Natural killer cell (primary cell): Measurements from ENCODE around the gene PCDHGA1. TPM values are rescaled to one million over a fixed set of nuclear protein-coding genes. Genes with fewer than 3 reads are reported as not detected.

Experiments used
- ATAC-seq, 3 donors: fragments of 150-1000 bp in 2 of 3; fragments of 200-7000 bp in 1 of 3; cut with Tn5 transposase; 1 replicate in 1 of 3; 2 replicates in 2 of 3; pipeline ENCODE4 v1.10.0; 2021; ENCODE audit warnings: mild to moderate bottlenecking in 2 of 3, moderate library complexity in 2 of 3
- DNase-seq, 2 donors: peaks; one replicate each; pipeline versions ENCODE4 v3.0.0 to v3.0.0-alpha.2; 2013 to 2021; ENCODE audit warnings: mixed read lengths in 1 of 2
- H3K27ac ChIP-seq: one replicate; pipeline ENCODE4 v1.5.1; 2013; ENCODE audit warnings: mild to moderate bottlenecking, low read length
- H3K27me3 ChIP-seq: one replicate; pipeline ENCODE4 v1.6.1; 2013; ENCODE audit warnings: low read length; ENCODE audit not compliant: control insufficient read depth, insufficient read depth
- H3K36me3 ChIP-seq: one replicate; pipeline ENCODE4 v1.6.1; 2013; ENCODE audit warnings: low read length; ENCODE audit not compliant: control insufficient read depth, insufficient read depth
- H3K4me1 ChIP-seq: one replicate; pipeline ENCODE4 v1.6.1; 2013; ENCODE audit warnings: low read length; ENCODE audit not compliant: control insufficient read depth, insufficient read depth
- H3K4me3 ChIP-seq: one replicate; pipeline ENCODE4 v1.5.1; 2013; ENCODE audit warnings: low read length
- H3K9me3 ChIP-seq: one replicate; pipeline ENCODE4 v1.6.1; 2013; ENCODE audit warnings: low read length; ENCODE audit not compliant: control insufficient read depth, insufficient read depth
- H3K27ac Mint-ChIP-seq, 2 donors: one replicate each; pipeline ENCODE4 v1.8.0; 2022; ENCODE audit warnings: mild to moderate bottlenecking in 2 of 2, mixed read lengths in 2 of 2, moderate library complexity in 1 of 2
- H3K27me3 Mint-ChIP-seq, 2 donors: one replicate each; pipeline ENCODE4 v1.8.0; 2022; ENCODE audit warnings: low read depth in 2 of 2, mixed read lengths in 2 of 2
- H3K36me3 Mint-ChIP-seq: one replicate; pipeline ENCODE4 v1.8.0; 2022; ENCODE audit warnings: mixed read lengths
- H3K4me1 Mint-ChIP-seq, 2 donors: one replicate each; pipeline ENCODE4 v1.8.0; 2022; ENCODE audit warnings: mixed read lengths in 2 of 2
- H3K4me3 Mint-ChIP-seq: one replicate; pipeline ENCODE4 v1.8.0; 2022; ENCODE audit warnings: mild to moderate bottlenecking, moderate library complexity, mixed read lengths
- H3K9me3 Mint-ChIP-seq, 2 donors: one replicate each; pipeline ENCODE4 v1.8.0; 2022; ENCODE audit warnings: mixed read lengths in 2 of 2
- CTCF ChIP-seq: fragments of 200-600 bp; IDR thresholded peaks from one replicate; pipeline ENCODE4 v1.8.0; 2022; ENCODE audit warnings: antibody characterized with exemption
- WGBS: methylation state at CpG from one replicate; pipeline ENCODE4 v1.1.7; 2013; ENCODE audit warnings: missing lambda C conversion rate; ENCODE audit not compliant: insufficient coverage; 5-methylcytosine and 5-hydroxymethylcytosine counted together
- intact Hi-C: fragments of 100-400 bp; cut with micrococcal nuclease; formaldehyde crosslinking; loops from one replicate; pipeline ENCODE4 v1.14.2; 2022
- total RNA-seq, 4 donors: library from RNA; stranded (reverse); fragments of 120-200 nt in 1 of 4; gene quantifications; one replicate each; pipeline versions ENCODE4 v1.2.3 to v1.2.4, GENCODE V29; 2013 to 2022

The PCDHGA1 gene
- total RNA-seq, 3 donors from 2014 or later (not counting 1 experiment from before 2014, with no cell fraction given), result not detected

- H3K4me1 Mint-ChIP-seq, result peaks cover 16 to 48% of the 10 kb centered on the region in 2 donors
- H3K4me3 Mint-ChIP-seq, result no peak overlapping the region
- ATAC-seq (peak; percentile 85 to 91 (median 88)), DNase-seq (peak; percentile 58 to 79)
- H3K36me3 Mint-ChIP-seq, result peaks cover 30% of the 10 kb centered on the region
- Histone ChIP-seq H3K36me3 (peaks cover 91% of the 10 kb centered on the region), H3K9me3 (no peaks in the 10 kb centered on the region), H3K27ac (no peak overlapping the region), H3K27me3 (no peaks in the 10 kb centered on the region), H3K4me3 (no peak overlapping the region), H3K4me1 (no peaks in the 10 kb centered on the region)
- TF ChIP-seq CTCF, result peak; percentile 99
- WGBS, result 51% methylated on average over 11 of the region's 12 CpGs
- no peaks in the 10 kb centered on the region for H3K27me3 Mint-ChIP-seq
- no peaks in the 10 kb centered on the region for H3K9me3 Mint-ChIP-seq
- H3K27ac Mint-ChIP-seq, result peak overlapping the region; percentile 2 to 71
- intact Hi-C loops, result loop anchor here (1.0 kb wide), 1 partner anchor 199 kb away; no protein-coding TSS in a partner anchor
Observed at GRCh38 chr5:141524604-141525597, 194.6 kb downstream of the PCDHGA1 start.

GRCh38 chr5:141525653-141526052 is 195.3 kb downstream of the PCDHGA1 start:
- DNase-seq, result no peak
- no peak for TF ChIP-seq CTCF
- intact Hi-C loops, result no loop called here

GRCh38 chr5:141527426-141527825 is 197.1 kb downstream of the PCDHGA1 start:
- Histone ChIP-seq H3K27me3 (no peaks in the 10 kb centered on the region), H3K36me3 (peaks cover 86% of the 10 kb centered on the region), H3K4me1 (no peaks in the 10 kb centered on the region), H3K27ac (no peak overlapping the region), H3K9me3 (no peaks in the 10 kb centered on the region), H3K4me3 (no peak overlapping the region)
- Mint-ChIP-seq H3K9me3 (no peaks in the 10 kb centered on the region), H3K4me1 (peaks cover 11 to 27% of the 10 kb centered on the region in 2 donors), H3K36me3 (peaks cover 30% of the 10 kb centered on the region), H3K27me3 (no peaks in the 10 kb centered on the region), H3K27ac (peak overlapping the region; percentile 35 to 57), H3K4me3 (no peak overlapping the region)
- DNase-seq, result no peak
- WGBS, result 90% methylated on average over 1 of the region's 1 CpG
- ATAC-seq, result no peak
- intact Hi-C loops, result no loop called here
- no peak for TF ChIP-seq CTCF

More at GRCh38 chr5:141525653-141526052, 195.3 kb downstream of the PCDHGA1 start:
- peaks cover 88% of the 10 kb centered on the region for H3K36me3 ChIP-seq
- peaks cover 30% of the 10 kb centered on the region for H3K36me3 Mint-ChIP-seq
- no peak overlapping the region for H3K4me3 Mint-ChIP-seq
- H3K9me3 Mint-ChIP-seq, result no peaks in the 10 kb centered on the region
- ATAC-seq, result no peak
- peaks cover 16 to 43% of the 10 kb centered on the region in 2 donors for H3K4me1 Mint-ChIP-seq
- no peaks in the 10 kb centered on the region for H3K4me1 ChIP-seq
- no peak overlapping the region for H3K4me3 ChIP-seq
- no peaks in the 10 kb centered on the region for H3K9me3 ChIP-seq
- H3K27me3 ChIP-seq, result no peaks in the 10 kb centered on the region
- no peak overlapping the region for H3K27ac ChIP-seq
- peak overlapping the region; percentile 62 to 71 for H3K27ac Mint-ChIP-seq
- no peaks in the 10 kb centered on the region for H3K27me3 Mint-ChIP-seq
- 97% methylated on average over 7 of the region's 7 CpGs for WGBS
